Gastroesophageal sphincter (tissue), 4 donors: ENCODE measurements around the gene DMTF1. TPM values are rescaled to one million over a fixed set of nuclear protein-coding genes. Genes with fewer than 3 reads are reported as not detected.

Source experiments
- ATAC-seq: fragments of 150-250 bp; one replicate; pipeline ENCODE4 v1.9.1; 2016; ENCODE audit warnings: mild to moderate bottlenecking, moderate library complexity
- H3K27ac ChIP-seq, 4 donors: fragments of 200-600 bp; sonication (generic) in 3 of 4; 1 replicate in 3 of 4; 2 replicates in 1 of 4; pipeline ENCODE4 v1.5.1; 2016 to 2019
- H3K27me3 ChIP-seq: fragments of 200-600 bp; sonication (generic); one replicate; pipeline ENCODE4 v1.5.1; 2019
- H3K36me3 ChIP-seq, 2 donors: fragments of 200-600 bp; sonication (generic); one replicate each; pipeline ENCODE4 v1.5.1; 2019; ENCODE audit warnings: control low read depth in 1 of 2
- H3K4me1 ChIP-seq, 3 donors: fragments of 200-600 bp; sonication (generic); 1 replicate in 2 of 3; 2 replicates in 1 of 3; pipeline ENCODE4 v1.5.1; 2016 to 2019; ENCODE audit warnings: control low read depth in 2 of 3
- H3K4me3 ChIP-seq, 2 donors: fragments of 200-600 bp; sonication (generic); one replicate each; pipeline ENCODE4 v1.5.1; 2019; ENCODE audit warnings: mild to moderate bottlenecking in 1 of 2, moderate library complexity in 1 of 2
- H3K9me3 ChIP-seq, 3 donors: fragments of 200-600 bp; sonication (generic); one replicate each; pipeline ENCODE4 v1.5.1; 2017 to 2019; ENCODE audit warnings: control low read depth in 2 of 3
- EP300 ChIP-seq: sonication (generic); formaldehyde crosslinking; IDR thresholded peaks from one replicate; pipeline ENCODE4 v1.6.1; 2017; ENCODE audit warnings: antibody characterized with exemption, mild to moderate bottlenecking
- POLR2A ChIP-seq, 2 donors: fragments of 450-650 bp; IDR thresholded peaks; one replicate each; pipeline ENCODE4 v1.6.1; 2017; ENCODE audit warnings: antibody characterized with exemption in 2 of 2, mild to moderate bottlenecking in 2 of 2, moderate library complexity in 1 of 2
- POLR2AphosphoS5 ChIP-seq: sonication (generic); formaldehyde crosslinking; IDR thresholded peaks from one replicate; pipeline ENCODE4 v1.6.1; 2017; ENCODE audit warnings: antibody characterized with exemption
- WGBS, 2 donors: methylation state at CpG; one replicate each; pipeline ENCODE4 v1.1.5; 2018; ENCODE audit warnings: low coverage in 1 of 2; 5-methylcytosine and 5-hydroxymethylcytosine counted together
- total RNA-seq, 4 donors: library from RNA; depleted of rRNA; stranded (reverse); fragments of >200 nt; gene quantifications; one replicate each; pipeline ENCODE4 v1.1.0, GENCODE V29; 2016
- TF ChIP-seq, protein P1 (sequence below), 4 experiments: fragments of 200-600 bp in 2 of 4; fragments of 450-650 bp in 2 of 4; sonication (generic) in 1 of 4; IDR thresholded peaks; one replicate each; pipeline ENCODE4 v1.5.1; 2017 to 2019; ENCODE audit warnings: antibody characterized with exemption in 4 of 4, mild to moderate bottlenecking in 2 of 4, moderate library complexity in 2 of 4

Gene DMTF1
- total RNA-seq, 4 donors from 2014 or later: 27.0 to 142 (median 53.2) TPM

DNA sequence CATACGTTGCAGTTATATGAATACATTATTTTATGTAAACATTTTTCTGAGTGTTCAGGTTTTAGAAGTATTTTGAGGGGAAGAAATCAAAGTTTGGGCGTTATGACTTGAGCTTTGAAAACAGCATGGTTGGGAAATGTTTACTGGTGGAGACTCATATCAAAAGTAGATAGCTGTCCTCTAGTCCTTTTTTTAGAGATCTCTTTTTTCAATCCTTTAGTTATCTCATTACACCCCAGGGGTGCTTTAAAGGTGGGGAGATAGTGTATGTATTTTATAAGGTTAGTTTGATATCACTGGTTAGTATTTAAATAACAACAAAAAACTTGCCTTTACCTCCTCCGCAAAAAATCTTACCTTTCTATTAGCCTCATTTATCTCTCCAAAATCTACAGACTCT is 2.3 kb downstream of the DMTF1 start:
- Histone ChIP-seq H3K27ac (peak overlapping the region; percentile 47 to 98 (median 94)), H3K4me3 (peak overlapping the region; percentile 67 to 92), H3K4me1 (peaks cover 15 to 69% (median 19%) of the 10 kb centered on the region in 3 donors), H3K27me3 (no peaks in the 10 kb centered on the region), H3K9me3 (no peaks in the 10 kb centered on the region), H3K36me3 (no peaks in the 10 kb centered on the region)
- no peak for TF ChIP-seq POLR2A (IDR thresholded peaks at IDR 0.05)
- no peak for TF ChIP-seq EP300
- TF ChIP-seq, protein P1, sequence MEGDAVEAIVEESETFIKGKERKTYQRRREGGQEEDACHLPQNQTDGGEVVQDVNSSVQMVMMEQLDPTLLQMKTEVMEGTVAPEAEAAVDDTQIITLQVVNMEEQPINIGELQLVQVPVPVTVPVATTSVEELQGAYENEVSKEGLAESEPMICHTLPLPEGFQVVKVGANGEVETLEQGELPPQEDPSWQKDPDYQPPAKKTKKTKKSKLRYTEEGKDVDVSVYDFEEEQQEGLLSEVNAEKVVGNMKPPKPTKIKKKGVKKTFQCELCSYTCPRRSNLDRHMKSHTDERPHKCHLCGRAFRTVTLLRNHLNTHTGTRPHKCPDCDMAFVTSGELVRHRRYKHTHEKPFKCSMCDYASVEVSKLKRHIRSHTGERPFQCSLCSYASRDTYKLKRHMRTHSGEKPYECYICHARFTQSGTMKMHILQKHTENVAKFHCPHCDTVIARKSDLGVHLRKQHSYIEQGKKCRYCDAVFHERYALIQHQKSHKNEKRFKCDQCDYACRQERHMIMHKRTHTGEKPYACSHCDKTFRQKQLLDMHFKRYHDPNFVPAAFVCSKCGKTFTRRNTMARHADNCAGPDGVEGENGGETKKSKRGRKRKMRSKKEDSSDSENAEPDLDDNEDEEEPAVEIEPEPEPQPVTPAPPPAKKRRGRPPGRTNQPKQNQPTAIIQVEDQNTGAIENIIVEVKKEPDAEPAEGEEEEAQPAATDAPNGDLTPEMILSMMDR (IDR thresholded peaks at IDR 0.05): no peak
- TF ChIP-seq POLR2AphosphoS5: no peak
- ATAC-seq: no peak
- 10 to 23% methylated on average over 3 of the region's 3 CpGs for WGBS, 2 donors

DNA sequence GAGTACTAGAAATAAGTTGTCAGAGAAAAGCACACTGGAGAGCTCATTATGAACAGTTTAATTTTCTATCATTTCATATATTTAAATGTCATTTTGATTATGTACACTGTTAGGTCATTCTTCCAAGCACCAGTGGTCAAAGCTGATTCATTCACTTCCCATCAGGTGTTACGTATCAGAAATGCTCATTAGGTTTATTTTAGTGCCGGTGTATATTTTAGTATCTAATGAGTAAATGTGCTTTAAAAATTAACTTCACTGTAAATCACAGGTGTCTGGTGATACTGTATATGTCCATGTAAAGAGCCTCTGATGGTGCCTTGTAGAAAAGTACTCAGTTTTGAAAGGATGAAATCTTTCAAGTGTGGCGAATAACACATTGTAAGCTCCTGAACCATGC is 3.5 kb downstream of the DMTF1 start:
- ATAC-seq: no peak

DNA sequence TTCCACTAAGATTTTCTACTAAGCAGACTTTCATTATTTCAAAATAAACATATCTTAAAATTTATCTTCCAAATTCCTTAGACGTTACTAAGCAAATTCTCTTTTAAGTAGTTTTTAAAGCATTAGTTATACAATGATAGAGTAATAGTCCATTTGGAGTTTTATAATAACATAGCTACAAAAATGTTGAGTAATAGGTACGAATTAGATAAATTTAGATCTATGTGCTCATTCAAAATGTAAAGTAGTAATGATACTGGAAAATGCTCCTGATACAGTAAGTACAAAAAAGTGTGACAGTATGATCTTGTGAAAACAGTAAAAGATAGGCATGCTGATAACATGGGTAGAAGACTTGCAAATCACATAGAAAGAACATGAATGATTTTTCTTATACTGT is 4.5 kb downstream of the DMTF1 start:
- peaks cover 10 to 78% (median 19%) of the 10 kb centered on the region in 3 donors for H3K4me1 ChIP-seq
- TF ChIP-seq POLR2A (IDR thresholded peaks at IDR 0.05) (no peak), EP300 (no peak), POLR2AphosphoS5 (no peak)
- TF ChIP-seq, protein P1 (IDR thresholded peaks at IDR 0.05): no peak
- 23 to 32% methylated on average over 2 of the region's 2 CpGs for WGBS, 2 donors
- H3K27ac ChIP-seq: peak overlapping the region; percentile 5 to 91 (median 40)
- no peak overlapping the region for H3K4me3 ChIP-seq
- H3K27me3 ChIP-seq: no peaks in the 10 kb centered on the region
- no peaks in the 10 kb centered on the region for H3K9me3 ChIP-seq
- no peaks in the 10 kb centered on the region for H3K36me3 ChIP-seq
- ATAC-seq: no peak

More for the DNA sequence above, 3.5 kb downstream of the DMTF1 start:
- peaks cover 15 to 80% (median 19%) of the 10 kb centered on the region in 3 donors for H3K4me1 ChIP-seq
- H3K36me3 ChIP-seq: no peaks in the 10 kb centered on the region
- peak; percentile 55 for TF ChIP-seq POLR2AphosphoS5
- TF ChIP-seq, protein P1 (IDR thresholded peaks at IDR 0.05): no peak
- no peaks in the 10 kb centered on the region for H3K9me3 ChIP-seq
- WGBS, 2 donors: 41 to 45% methylated on average over 3 of the region's 3 CpGs
- H3K27ac ChIP-seq: peak overlapping the region; percentile 5 to 91 (median 52)
- H3K4me3 ChIP-seq: peak overlapping the region; percentile 10 to 67
- H3K27me3 ChIP-seq: no peaks in the 10 kb centered on the region

DNA sequence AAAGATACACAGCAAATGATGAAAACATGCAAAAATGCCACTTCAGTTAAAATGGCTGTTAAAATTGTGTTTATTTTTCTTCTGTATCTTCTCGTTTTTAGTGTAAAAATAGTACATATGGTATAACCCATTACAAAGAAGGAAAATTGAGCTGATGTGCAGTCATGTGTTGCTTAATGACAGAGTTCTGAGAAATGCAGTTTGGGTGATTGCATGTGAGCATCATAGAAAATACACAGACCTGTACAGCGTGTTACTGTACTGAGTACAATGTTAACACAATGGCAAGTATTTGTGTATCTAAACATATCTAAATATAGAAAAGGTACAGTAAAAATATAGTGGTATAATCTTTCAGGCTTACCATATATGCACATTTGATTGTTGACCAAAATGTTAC is 7.3 kb downstream of the DMTF1 start:
- WGBS, 2 donors: 43 to 46% methylated on average over 2 of the region's 2 CpGs
- peaks cover 0 to 14% of the 10 kb centered on the region in 2 donors for H3K36me3 ChIP-seq
- H3K27ac ChIP-seq: no peak overlapping the region
- H3K27me3 ChIP-seq: no peaks in the 10 kb centered on the region
- TF ChIP-seq POLR2A (IDR thresholded peaks at IDR 0.05): no peak
- TF ChIP-seq, protein P1 (IDR thresholded peaks at IDR 0.05): no peak
- TF ChIP-seq EP300: no peak
- TF ChIP-seq POLR2AphosphoS5: no peak
- no peak for ATAC-seq
- H3K4me1 ChIP-seq: peaks cover 10 to 68% (median 19%) of the 10 kb centered on the region in 3 donors
- no peak overlapping the region for H3K4me3 ChIP-seq
- no peaks in the 10 kb centered on the region for H3K9me3 ChIP-seq

DNA sequence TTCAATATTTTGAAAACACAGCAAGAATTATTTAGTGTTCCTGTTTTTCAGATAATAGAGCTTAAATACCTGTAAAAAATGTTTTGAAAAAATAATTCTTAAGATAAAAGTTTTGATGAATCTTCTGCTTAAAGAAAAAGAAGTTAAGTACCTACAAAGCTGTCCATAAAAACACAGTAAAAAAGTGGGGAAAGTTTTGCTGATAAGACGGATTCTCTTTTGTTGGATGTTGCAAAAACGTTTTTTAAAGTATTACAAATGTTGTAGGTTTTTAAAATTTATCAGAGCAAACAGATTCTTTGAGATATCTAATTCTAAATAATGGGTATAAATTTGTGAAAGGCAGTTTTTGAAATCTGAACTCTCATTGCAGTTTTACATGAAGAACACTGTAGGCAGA is 12.2 kb downstream of the DMTF1 start:
- no peaks in the 10 kb centered on the region for H3K9me3 ChIP-seq
- 67 to 83% methylated on average over 2 of the region's 2 CpGs for WGBS, 2 donors
- peaks cover 0 to 19% (median 1%) of the 10 kb centered on the region in 3 donors for H3K4me1 ChIP-seq
- H3K27me3 ChIP-seq: no peaks in the 10 kb centered on the region
- H3K4me3 ChIP-seq: no peak overlapping the region
- H3K36me3 ChIP-seq: peaks cover 9 to 62% of the 10 kb centered on the region in 2 donors
- ATAC-seq: no peak
- no peak overlapping the region for H3K27ac ChIP-seq
- TF ChIP-seq POLR2A (IDR thresholded peaks at IDR 0.05) (no peak), POLR2AphosphoS5 (no peak), EP300 (no peak)
- TF ChIP-seq, protein P1 (IDR thresholded peaks at IDR 0.05): no peak
